Activated naive CD8-positive, alpha-beta T cell (primary cell): ENCODE results near the gene TXNRD2.
A peak's percentile ranks its signal among the peaks of the same experiment; 100 is the strongest.

ENCODE experiments used
- H3K27ac Mint-ChIP-seq: one replicate; pipeline ENCODE4 v1.8.0; 2021; ENCODE audit warnings: mixed read lengths
- H3K27me3 Mint-ChIP-seq: one replicate; pipeline ENCODE4 v1.8.0; 2021; ENCODE audit warnings: mixed read lengths
- H3K36me3 Mint-ChIP-seq: one replicate; pipeline ENCODE4 v1.8.0; 2021; ENCODE audit warnings: mixed read lengths
- H3K4me1 Mint-ChIP-seq: one replicate; pipeline ENCODE4 v1.8.0; 2021; ENCODE audit warnings: low read depth, mixed read lengths
- H3K4me3 Mint-ChIP-seq: one replicate; pipeline ENCODE4 v1.8.0; 2021; ENCODE audit warnings: mild to moderate bottlenecking, mixed read lengths
- H3K9me3 Mint-ChIP-seq: one replicate; pipeline ENCODE4 v1.8.0; 2021; ENCODE audit warnings: low read depth, mixed read lengths

The TXNRD2 gene

DNA sequence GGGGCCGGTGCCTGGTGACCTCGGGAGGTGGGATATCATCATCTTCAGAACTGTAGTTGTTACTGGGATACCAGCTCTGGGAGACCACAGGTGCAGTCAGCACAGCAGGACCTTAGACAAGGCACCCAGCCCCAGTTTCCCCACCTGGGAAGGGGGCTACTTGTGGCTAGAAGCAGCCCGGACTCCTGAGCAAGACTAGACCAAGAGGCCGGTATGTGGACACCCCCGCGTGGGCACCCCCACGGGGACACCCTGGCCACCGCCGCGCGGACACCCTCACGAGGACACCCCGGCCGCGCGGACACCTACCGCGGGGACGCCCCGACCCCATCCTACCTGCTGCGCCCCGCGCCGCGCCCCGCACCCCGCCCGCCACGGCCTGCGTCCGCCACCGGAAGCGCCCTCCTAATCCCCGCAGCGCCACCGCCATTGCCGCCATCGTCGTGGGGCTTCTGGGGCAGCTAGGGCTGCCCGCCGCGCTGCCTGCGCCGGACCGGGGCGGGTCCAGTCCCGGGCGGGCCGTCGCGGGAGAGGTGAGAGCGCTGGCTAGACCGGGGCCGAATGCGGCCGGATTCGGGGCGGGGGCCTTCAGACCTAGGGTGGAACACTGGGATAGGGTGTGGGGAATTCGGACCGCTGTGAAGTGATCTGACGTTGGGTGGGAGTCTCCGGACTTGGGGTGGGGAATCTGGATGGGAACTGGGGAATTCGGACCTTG lies at the start of gene TXNRD2, which contains the start of gene COMT:
TXNRD2 (minus strand) TSS at position 454 of the 718 bp plus-strand sequence; CDS start at position 439, 15 bp downstream.
COMT (plus strand) TSS at position 408 of the 718 bp plus-strand sequence. CDS start 20,755 bp downstream, outside the sequence.
- Mint-ChIP-seq H3K4me1 (peaks cover 33% of the 10 kb centered on the region), H3K36me3 (peaks cover 16% of the 10 kb centered on the region), H3K4me3 (peak within 1 kb of the TSS; percentile 96)

DNA sequence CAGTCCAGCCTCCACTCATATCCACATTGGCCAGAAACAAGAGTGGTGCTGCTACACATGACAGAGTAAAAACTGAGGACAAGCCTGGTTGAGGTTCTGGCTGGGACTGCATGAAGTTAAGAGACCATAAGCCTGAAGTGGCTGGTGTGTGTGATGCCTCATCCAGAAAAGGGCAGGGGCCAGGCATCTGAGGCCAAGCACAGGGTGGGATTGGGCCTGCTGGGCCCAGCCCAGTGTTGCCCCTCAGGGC lies 49.7 kb upstream of the TXNRD2 start:
- H3K4me1 Mint-ChIP-seq, result peaks cover 2% of the 10 kb centered on the region
- H3K27me3 Mint-ChIP-seq, result no peaks in the 10 kb centered on the region
- H3K9me3 Mint-ChIP-seq, result no peaks in the 10 kb centered on the region
- no peak overlapping the region for H3K4me3 Mint-ChIP-seq
- no peaks in the 10 kb centered on the region for H3K36me3 Mint-ChIP-seq
- H3K27ac Mint-ChIP-seq, result no peak overlapping the region

More for the DNA sequence above, at the start of gene TXNRD2, which contains the start of gene COMT:
- Mint-ChIP-seq H3K27ac (peak within 1 kb of the TSS; percentile 95), H3K9me3 (peaks cover 6% of the 10 kb centered on the region), H3K27me3 (no peaks in the 10 kb centered on the region)

DNA sequence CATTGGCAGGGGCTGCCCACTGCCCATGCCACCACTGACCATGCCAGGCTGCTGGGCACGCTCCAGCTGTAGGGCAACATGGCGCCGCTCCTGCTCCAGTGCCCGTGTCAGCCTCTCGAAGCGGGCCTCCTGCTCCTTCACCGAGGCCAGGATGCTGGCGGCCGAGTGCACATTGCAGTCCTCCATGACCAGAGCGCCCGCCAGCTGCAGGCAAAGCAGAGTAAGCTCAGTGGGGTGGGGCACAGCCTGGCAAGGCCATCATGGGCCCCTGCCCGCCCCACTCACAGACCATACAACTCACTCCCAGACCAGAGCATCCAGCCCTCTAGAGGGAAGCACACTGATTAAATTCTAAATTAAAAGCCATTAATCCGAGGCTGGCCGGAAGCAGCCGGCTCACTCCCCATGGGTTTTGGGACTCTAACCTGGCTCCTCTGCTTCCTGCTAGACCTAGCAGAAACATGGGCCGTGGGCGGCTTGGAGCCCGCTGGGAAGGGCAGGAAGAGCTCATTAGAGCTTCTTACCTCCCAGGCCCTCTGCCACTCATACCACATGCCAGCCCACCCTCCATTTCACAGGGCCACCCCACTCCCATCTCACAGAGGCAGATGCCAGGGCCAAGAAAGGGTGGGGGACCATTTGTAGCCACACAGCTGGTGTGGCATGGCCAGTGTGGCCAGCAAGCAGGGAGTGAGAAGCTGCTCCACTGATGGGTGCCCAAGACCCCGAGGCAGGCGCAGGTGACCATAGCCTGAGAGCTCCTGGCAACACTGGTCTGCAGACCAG lies 49.2 kb upstream of the TXNRD2 start:
- H3K27ac Mint-ChIP-seq, result no peak overlapping the region
- H3K4me3 Mint-ChIP-seq, result no peak overlapping the region
- no peaks in the 10 kb centered on the region for H3K27me3 Mint-ChIP-seq
- no peaks in the 10 kb centered on the region for H3K36me3 Mint-ChIP-seq
- H3K9me3 Mint-ChIP-seq, result no peaks in the 10 kb centered on the region
- peaks cover 3% of the 10 kb centered on the region for H3K4me1 Mint-ChIP-seq

DNA sequence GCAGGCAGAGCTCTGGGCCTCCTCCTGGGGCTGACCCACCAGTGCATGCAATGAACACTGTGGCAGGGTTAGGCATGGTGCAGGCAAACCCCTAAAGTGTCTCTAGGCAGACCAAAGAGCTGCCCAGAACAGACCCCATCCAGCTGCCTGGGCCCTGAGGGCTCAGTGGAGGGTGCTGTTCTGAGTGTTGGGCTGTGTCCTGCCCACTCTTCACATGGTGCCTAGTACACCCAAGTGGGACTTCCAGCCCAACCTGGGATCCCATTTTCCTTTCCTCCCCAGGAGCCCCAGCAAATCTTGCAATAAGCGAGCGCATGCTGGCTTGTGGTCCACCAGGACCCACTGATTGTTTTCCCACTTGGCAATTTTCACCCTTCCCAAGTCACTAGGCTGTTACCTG lies 48.6 kb upstream of the TXNRD2 start:
- no peaks in the 10 kb centered on the region for H3K36me3 Mint-ChIP-seq
- peaks cover 3% of the 10 kb centered on the region for H3K4me1 Mint-ChIP-seq
- H3K27me3 Mint-ChIP-seq, result no peaks in the 10 kb centered on the region
- H3K4me3 Mint-ChIP-seq, result no peak overlapping the region
- H3K27ac Mint-ChIP-seq, result no peak overlapping the region
- H3K9me3 Mint-ChIP-seq, result no peaks in the 10 kb centered on the region

DNA sequence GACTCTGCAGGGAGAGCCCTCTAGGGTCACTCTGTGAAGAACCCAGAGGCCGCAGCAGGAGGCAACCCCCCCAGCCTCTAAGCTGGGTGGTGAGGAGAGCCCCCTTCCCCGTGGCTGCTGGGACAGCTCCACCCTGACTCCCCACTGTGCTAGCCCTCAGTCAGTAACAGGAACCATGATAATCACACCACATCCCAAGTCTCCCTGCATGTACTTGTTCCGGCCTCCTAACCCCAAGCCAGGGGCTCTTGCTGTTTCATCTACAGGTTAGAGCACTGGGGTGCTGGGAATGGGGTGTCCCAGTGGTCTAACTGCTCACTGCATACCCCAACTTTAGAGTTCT lies 48.1 kb upstream of the TXNRD2 start:
- Mint-ChIP-seq H3K4me3 (no peak overlapping the region), H3K27ac (no peak overlapping the region), H3K36me3 (no peaks in the 10 kb centered on the region), H3K27me3 (no peaks in the 10 kb centered on the region), H3K9me3 (no peaks in the 10 kb centered on the region), H3K4me1 (peaks cover 3% of the 10 kb centered on the region)

DNA sequence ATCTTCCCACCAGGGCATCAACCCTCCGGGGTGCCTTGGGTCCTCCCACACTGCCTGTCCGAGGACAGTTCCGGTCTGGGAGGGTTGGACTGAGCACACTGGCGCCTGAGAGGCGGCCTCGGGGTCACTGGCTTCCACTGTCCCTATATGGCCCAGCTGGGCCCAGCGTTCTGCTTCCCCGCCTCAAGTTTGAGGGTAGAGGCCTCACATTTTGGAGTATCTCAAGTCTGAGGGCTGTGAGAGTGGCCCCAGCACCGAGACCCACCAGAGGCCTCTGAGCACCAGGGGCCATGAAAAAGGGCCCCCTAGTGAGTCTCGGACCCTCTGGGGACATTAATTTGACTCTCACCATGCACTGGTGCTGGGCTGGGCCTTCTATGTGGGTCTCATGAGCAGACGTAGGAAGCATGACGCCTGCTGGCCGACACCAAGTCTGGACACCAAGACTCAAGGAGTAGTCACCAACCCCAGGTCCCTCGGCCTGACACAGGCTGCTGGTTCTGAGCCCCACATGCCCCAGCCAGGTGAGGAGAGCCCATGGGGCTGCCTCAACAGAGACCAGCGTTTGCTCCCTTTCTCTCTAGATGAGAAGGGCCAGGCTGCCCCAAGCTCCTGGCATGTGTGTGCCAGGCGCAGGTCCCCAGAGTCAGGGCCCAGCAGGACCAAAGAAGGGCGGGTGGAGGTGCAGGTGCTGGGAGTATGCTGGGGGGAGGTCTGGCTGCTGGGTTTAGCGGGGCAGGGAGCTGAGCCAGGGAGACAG lies 47.5 kb upstream of the TXNRD2 start:
- Mint-ChIP-seq H3K27me3 (no peaks in the 10 kb centered on the region), H3K36me3 (no peaks in the 10 kb centered on the region), H3K27ac (no peak overlapping the region), H3K4me3 (no peak overlapping the region), H3K4me1 (peaks cover 3% of the 10 kb centered on the region), H3K9me3 (no peaks in the 10 kb centered on the region)

DNA sequence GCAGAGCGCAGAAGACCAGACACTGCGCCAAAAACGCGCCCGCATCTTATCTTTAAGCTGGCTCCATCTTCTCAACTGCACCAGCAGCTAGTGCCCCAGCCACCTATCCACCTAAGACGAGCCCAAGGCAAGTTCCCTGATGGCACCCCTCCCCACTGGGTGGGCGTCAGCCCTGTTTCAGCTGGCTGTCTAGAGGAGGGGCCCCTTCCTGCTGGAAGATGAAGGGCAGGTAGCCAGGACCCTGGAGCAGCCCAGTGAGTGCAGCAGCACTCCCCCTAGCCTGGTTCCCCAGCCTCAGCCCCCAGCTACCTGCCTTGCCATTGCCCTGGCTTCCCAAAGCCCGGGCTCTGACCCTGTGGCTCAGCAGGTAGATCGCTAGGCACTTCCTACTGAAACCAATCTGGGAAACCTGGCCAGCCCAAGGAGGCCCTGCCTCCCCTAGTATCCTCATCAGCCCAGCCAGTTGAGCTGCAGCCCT lies 46.8 kb upstream of the TXNRD2 start:
- peak overlapping the region; percentile 44 for H3K4me3 Mint-ChIP-seq

DNA sequence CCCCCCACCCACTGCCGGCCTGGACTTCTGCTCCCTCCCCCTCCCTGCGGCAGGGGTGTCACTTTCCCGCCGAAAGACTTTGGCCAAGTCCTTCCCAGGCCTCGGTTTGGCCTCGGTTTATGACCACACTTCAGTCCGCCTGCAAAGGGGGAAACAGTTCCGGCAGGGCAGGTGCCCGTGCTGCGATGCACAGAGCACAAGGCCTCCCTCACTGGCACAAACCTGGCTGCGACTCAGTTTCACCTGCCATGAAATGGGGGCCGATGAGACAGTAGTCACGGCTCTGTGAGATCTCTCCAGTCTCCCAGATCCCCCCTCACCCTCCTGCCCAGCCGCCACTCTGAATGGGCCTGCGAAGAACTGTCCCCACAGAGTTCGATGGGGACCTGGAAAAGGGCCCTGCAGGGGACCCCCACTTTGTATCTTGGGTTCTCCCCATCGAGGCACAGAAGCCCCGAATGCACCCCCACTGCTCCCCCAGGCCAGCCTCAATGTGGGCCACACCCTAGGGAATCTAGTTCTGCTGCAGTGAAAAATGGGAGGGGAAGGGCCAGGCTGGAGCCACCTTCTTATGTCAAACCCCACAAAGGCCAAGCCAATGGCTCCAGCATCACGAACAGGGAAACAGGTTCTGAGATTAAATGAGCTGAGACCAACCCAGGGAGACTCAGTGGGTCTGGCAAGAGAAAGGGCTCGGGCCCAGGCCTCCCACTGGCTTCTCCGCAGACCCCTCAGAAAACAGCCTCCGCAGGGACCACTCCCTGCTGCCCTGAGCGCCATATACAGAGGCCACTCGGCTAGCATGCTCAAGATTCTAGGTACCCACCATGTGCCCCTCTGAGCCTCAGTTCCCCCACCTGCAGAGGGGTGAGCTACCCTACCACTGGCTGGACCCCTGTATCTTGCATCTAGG lies 46.0 kb upstream of the TXNRD2 start:
- peaks cover 3% of the 10 kb centered on the region for H3K4me1 Mint-ChIP-seq
- H3K4me3 Mint-ChIP-seq, result peak overlapping the region; percentile 47
- no peaks in the 10 kb centered on the region for H3K36me3 Mint-ChIP-seq
- H3K9me3 Mint-ChIP-seq, result no peaks in the 10 kb centered on the region
- H3K27me3 Mint-ChIP-seq, result no peaks in the 10 kb centered on the region
- H3K27ac Mint-ChIP-seq, result no peak overlapping the region

More for the DNA sequence above, 46.8 kb upstream of the TXNRD2 start:
- Mint-ChIP-seq H3K9me3 (no peaks in the 10 kb centered on the region), H3K36me3 (no peaks in the 10 kb centered on the region), H3K27me3 (no peaks in the 10 kb centered on the region), H3K4me1 (peaks cover 3% of the 10 kb centered on the region), H3K27ac (no peak overlapping the region)

DNA sequence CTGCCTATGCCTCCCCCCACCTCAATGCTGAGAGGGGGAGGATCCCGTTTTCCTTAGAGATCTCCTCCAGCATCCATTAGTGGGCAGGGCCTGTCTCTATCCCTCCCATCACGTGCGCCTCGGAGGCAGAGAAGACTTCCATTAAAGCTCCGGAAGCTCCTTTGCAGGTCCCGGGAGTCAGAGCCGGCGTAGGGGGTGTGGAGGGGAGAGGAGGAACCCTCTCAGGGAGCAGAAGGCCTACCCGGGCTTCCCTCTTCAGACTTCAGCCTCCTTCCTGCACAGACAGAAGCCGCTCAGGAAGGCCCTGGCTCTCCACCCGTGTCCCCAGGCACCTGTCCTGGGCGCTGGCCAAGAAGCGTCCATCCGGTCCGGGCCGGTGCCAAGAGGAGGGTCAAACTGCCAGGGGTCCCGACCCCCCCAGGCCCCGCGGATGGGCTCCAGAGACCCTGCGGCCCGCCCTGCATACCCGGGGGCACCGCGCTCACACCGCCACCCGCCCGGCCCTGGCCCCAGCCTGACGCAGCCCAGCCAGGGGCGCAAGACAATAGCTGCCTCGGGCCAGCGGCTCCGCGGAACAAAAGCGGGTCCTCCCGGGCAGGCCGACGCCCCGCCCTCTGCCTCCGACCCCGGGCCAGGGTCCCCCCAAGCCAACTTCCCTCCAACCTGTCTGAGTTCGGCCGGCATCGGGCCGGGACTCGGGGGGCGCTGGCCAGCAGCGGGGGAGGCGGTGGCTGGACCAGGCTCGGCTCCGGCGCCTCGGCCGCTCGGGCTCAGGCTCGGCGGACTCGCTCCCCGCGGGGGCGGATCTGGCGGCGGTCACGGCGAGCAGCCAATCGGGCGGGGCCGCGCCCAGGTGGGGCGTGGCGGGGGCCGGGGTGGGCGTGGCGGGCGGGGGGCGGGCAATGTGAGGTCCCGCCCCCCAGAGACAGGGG lies 45.1 kb upstream of the TXNRD2 start:
- peak overlapping the region; percentile 27 for H3K4me3 Mint-ChIP-seq
- H3K27me3 Mint-ChIP-seq, result no peaks in the 10 kb centered on the region
- H3K27ac Mint-ChIP-seq, result no peak overlapping the region
- H3K4me1 Mint-ChIP-seq, result peaks cover 3% of the 10 kb centered on the region
- no peaks in the 10 kb centered on the region for H3K9me3 Mint-ChIP-seq
- no peaks in the 10 kb centered on the region for H3K36me3 Mint-ChIP-seq

DNA sequence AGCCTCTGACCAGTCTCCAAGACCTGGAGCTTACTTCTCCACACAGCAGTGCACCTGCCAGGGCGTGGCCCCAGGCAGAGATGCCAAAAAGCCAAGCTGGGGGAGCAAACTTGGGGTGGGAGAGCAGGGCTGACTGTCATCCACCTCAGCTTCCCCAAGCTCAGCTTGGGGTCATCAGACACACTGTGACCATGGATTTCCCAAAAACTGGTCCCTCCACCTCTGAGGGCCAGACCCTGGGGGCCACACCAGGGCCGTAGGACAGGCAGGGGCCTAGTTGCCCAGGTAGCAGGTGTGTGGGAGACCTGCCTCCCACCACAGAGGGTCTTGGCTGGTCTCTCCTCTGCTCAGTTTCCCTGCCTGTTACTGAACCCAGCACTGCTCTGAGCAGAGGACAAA lies 44.4 kb upstream of the TXNRD2 start:
- H3K4me1 Mint-ChIP-seq, result peaks cover 3% of the 10 kb centered on the region
- no peak overlapping the region for H3K27ac Mint-ChIP-seq
- H3K36me3 Mint-ChIP-seq, result no peaks in the 10 kb centered on the region
- H3K27me3 Mint-ChIP-seq, result no peaks in the 10 kb centered on the region
- H3K9me3 Mint-ChIP-seq, result no peaks in the 10 kb centered on the region
- peak overlapping the region; percentile 27 for H3K4me3 Mint-ChIP-seq

DNA sequence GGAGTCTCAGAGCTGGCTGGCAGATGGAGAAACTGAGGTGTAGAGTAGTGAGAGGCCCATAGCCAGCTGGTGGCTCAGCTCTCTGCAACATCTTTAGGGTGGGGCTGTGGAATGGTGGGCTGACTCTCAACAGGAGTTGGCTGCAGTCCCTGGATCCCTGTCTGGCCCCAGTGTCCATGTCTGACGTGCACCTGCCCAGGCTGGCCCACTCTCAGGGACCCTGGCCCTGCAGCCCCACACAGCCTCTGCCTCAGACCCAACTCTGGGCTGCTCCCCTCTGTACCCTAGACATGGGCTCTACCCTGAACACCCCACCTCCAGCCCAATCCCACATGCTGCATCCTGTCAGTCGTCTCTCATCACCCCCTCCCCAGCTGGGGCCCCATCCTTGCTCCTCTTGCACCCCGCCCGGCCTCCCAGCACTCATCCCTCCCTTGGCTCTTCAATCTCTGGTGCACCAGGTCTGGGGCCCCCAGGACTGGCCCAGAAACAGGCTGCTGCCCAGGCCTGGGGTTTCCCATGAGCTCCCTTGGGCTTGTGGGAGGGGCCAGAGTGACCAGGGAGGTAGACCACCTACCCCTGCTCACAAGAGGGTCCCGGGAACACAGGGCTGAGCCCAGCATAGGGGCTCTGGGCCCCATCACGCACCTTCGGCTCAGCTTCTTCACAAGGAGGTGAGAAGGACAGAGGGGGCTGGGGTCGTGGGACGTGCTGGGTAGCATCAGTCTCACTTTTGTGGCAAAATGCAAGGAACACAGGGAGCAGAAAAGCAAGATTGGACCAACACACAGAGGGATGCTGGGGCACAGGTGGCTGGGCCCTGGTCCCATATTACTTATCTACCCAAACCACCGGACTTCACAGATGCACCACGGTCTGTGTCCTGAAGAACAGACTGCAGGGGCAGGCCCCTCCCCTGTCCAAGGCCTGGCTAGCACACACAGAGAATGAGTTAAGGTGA lies 43.5 kb upstream of the TXNRD2 start:
- Mint-ChIP-seq H3K4me1 (peaks cover 3% of the 10 kb centered on the region), H3K27me3 (no peaks in the 10 kb centered on the region), H3K36me3 (no peaks in the 10 kb centered on the region), H3K27ac (no peak overlapping the region), H3K4me3 (peak overlapping the region; percentile 15), H3K9me3 (no peaks in the 10 kb centered on the region)

DNA sequence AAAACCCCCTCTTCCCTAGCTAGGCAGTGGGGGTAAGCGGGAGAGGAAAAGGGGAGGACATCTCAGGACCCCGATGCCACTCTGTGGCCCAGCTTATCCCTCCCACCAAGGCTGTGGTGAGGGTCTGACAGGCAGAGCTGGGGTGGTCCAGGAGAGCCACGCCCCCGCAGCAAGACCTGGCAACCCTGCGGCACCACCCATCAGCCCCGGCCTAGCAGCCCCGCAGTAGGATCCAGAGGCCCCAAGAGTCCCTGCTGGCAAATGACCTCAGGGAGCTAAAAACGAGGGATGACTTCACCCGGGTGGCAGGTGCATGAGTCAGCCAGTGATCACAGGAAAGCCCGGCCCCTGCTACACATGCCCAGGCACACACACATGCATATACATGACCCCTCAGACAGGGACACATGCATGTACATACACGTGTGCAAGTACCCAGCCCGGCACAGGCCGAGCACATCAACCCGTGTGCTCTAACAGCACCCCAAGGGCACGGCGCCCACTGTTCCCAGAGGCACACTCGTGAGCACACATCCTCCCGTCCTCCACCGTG lies 42.7 kb upstream of the TXNRD2 start:
- no peak overlapping the region for H3K4me3 Mint-ChIP-seq
- no peaks in the 10 kb centered on the region for H3K27me3 Mint-ChIP-seq
- H3K4me1 Mint-ChIP-seq, result peaks cover 3% of the 10 kb centered on the region
- H3K27ac Mint-ChIP-seq, result no peak overlapping the region
- no peaks in the 10 kb centered on the region for H3K9me3 Mint-ChIP-seq
- no peaks in the 10 kb centered on the region for H3K36me3 Mint-ChIP-seq
